Hepatocyte (in vitro differentiated cells): ENCODE data around the gene EPN1.

ENCODE experiments used
- EZH2 ChIP-seq: fragments of 200-600 bp; sonication (generic); IDR thresholded peaks from 2 replicates; pipeline ENCODE4 v1.6.1; 2016; ENCODE audit warnings: antibody characterized with exemption, mild to moderate bottlenecking, borderline replicate concordance
- EZH2phosphoT487 ChIP-seq: fragments of 200-600 bp; sonication (generic); IDR thresholded peaks from one replicate; pipeline ENCODE4 v1.6.1; 2018; ENCODE audit warnings: antibody characterized with exemption, mild to moderate bottlenecking, low read depth, moderate library complexity; ENCODE audit not compliant: unreplicated experiment, severe bottlenecking
- TF ChIP-seq, protein P1 (sequence below): fragments of 200-600 bp; sonication (generic); IDR thresholded peaks from 2 replicates; pipeline ENCODE4 v1.5.1; 2016; ENCODE audit warnings: antibody characterized with exemption, mild to moderate bottlenecking; ENCODE audit not compliant: poor library complexity

DNA sequence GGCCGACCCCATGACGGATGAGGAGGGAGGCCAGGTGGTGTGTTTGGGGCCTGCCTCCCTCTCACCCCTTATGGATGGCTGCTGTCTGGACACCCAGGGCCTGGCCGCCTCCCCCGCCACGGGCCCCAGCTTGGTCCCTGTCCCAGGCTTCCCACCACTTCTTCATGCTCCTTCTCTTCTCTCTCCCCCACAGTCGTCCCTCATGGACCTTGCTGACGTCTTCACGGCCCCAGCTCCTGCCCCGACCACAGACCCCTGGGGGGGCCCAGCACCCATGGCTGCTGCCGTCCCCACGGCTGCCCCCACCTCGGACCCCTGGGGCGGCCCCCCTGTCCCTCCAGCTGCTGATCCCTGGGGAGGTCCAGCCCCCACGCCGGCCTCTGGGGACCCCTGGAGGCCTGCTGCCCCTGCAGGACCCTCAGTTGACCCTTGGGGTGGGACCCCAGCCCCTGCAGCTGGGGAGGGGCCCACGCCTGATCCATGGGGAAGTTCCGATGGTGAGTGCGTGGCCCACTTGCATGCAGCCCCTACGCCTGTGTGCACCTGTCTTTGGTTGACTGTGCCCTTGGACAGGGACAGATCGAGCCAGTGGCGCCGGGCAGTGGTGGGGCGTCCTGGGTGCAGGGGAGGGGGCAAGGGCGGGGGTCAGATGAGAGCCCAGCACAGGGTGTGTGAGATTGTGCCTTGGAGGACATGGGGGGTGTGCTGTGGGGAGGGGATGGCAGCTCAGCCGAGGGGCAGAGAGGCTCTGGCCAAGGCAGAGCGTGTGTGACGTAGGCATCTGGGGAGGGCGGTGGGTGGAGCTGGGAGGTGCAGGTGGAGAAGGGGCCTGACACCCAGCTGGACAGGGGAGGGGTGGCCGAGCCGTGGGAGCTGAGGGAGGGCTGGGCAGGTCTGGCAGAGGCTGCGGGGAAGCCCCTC lies 16.8 kb downstream of the EPN1 start:
- TF ChIP-seq, protein P1, sequence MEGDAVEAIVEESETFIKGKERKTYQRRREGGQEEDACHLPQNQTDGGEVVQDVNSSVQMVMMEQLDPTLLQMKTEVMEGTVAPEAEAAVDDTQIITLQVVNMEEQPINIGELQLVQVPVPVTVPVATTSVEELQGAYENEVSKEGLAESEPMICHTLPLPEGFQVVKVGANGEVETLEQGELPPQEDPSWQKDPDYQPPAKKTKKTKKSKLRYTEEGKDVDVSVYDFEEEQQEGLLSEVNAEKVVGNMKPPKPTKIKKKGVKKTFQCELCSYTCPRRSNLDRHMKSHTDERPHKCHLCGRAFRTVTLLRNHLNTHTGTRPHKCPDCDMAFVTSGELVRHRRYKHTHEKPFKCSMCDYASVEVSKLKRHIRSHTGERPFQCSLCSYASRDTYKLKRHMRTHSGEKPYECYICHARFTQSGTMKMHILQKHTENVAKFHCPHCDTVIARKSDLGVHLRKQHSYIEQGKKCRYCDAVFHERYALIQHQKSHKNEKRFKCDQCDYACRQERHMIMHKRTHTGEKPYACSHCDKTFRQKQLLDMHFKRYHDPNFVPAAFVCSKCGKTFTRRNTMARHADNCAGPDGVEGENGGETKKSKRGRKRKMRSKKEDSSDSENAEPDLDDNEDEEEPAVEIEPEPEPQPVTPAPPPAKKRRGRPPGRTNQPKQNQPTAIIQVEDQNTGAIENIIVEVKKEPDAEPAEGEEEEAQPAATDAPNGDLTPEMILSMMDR: no peak
- TF ChIP-seq EZH2phosphoT487: no peak
- no peak for TF ChIP-seq EZH2
